ENCODE results near the gene MYCBP2. TPM values are rescaled to one million over a fixed set of nuclear protein-coding genes. Genes with fewer than 3 reads are reported as not detected.

The MYCBP2 gene
- total RNA-seq, 1 experiment from 2014 or later, result 22.0 TPM

DNA sequence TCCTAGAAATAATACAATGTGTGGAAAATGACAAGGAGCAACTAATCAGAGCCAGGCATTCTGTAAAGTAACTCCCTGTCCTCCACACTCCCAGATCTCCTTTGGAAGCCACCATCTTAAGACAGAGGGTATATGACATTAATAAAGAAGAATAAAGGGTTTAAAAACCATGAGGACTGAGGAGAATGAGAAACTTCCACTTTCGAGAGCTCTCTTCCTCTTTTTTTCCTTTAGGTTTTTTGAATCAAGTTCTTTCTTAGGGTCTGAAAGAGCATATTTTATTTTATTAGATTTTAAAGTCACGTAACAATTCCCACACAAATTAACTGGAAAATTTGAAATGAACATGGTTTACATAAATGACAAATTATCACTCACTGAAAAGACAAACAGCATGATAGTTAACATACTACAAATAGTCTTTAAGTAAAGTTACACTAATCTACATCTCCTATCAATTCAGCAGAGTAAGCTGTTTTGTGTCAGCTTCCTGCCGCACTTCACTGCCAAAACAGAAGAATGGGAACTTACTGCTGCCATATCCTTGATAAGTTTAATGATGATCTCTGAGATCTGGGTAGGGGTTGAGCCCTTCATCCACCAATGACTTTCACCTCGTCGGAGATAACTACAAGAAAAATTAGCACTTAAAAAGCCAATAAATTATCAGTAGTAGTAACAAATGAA is 261.3 kb downstream of the MYCBP2 start:
- Mint-ChIP-seq H3K27ac (ENCODE audit: unreplicated experiment) (no peak overlapping the region), H3K27me3 (ENCODE audit: unreplicated experiment) (no peaks in the 10 kb centered on the region), H3K9me3 (ENCODE audit: low read depth, unreplicated experiment) (no peaks in the 10 kb centered on the region), H3K4me3 (ENCODE audit: low read depth, unreplicated experiment) (no peak overlapping the region), H3K36me3 (ENCODE audit: insufficient read depth, unreplicated experiment) (no peaks in the 10 kb centered on the region), H3K4me1 (ENCODE audit: low read depth, unreplicated experiment) (no peaks in the 10 kb centered on the region)
- TF ChIP-seq, protein P1, sequence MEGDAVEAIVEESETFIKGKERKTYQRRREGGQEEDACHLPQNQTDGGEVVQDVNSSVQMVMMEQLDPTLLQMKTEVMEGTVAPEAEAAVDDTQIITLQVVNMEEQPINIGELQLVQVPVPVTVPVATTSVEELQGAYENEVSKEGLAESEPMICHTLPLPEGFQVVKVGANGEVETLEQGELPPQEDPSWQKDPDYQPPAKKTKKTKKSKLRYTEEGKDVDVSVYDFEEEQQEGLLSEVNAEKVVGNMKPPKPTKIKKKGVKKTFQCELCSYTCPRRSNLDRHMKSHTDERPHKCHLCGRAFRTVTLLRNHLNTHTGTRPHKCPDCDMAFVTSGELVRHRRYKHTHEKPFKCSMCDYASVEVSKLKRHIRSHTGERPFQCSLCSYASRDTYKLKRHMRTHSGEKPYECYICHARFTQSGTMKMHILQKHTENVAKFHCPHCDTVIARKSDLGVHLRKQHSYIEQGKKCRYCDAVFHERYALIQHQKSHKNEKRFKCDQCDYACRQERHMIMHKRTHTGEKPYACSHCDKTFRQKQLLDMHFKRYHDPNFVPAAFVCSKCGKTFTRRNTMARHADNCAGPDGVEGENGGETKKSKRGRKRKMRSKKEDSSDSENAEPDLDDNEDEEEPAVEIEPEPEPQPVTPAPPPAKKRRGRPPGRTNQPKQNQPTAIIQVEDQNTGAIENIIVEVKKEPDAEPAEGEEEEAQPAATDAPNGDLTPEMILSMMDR (IDR thresholded peaks at IDR 0.05; ENCODE audit: unreplicated experiment), result no peak
- intact Hi-C loops (cut with micrococcal nuclease; ENCODE audit: unreplicated experiment), result no loop called here
- no TSS peak for BruUV-seq (replicated peaks)
- no peak for DNase-seq
- CTCF ChIA-PET, result interaction anchor here (0.5 kb wide), 1 partner anchor 528 kb away, joined by 3 read pairs; no protein-coding TSS in a partner anchor

DNA sequence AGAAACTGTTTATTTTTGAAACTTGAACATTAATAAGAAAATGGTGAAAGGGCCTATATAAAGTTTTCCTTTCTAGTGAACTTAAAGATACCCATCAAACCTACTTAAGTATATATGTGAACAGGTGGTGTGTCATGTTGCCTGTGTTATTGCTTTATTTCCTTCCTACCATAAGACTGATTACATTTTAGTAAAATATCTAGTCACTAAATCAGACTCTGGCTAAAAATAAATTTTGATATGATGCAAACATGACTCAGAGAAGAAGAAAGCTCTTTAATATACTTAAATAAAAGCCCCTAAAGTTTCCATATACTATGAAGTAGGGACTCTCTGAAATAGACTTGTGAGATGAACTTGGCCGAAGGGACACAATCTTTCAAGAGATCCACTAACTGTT is 264.8 kb downstream of the MYCBP2 start:
- TF ChIP-seq, protein P1 (IDR thresholded peaks at IDR 0.05; ENCODE audit: unreplicated experiment), result no peak
- intact Hi-C loops (cut with micrococcal nuclease; ENCODE audit: unreplicated experiment), result no loop called here
- no peaks in the 10 kb centered on the region for H3K4me1 Mint-ChIP-seq (ENCODE audit: low read depth, unreplicated experiment)
- no peaks in the 10 kb centered on the region for H3K36me3 Mint-ChIP-seq (ENCODE audit: insufficient read depth, unreplicated experiment)
- BruUV-seq (replicated peaks), result no TSS peak
- no peak overlapping the region for H3K27ac Mint-ChIP-seq (ENCODE audit: unreplicated experiment)
- no peak for DNase-seq
- H3K27me3 Mint-ChIP-seq (ENCODE audit: unreplicated experiment), result no peaks in the 10 kb centered on the region
- no peak overlapping the region for H3K4me3 Mint-ChIP-seq (ENCODE audit: low read depth, unreplicated experiment)
- CTCF ChIA-PET, result no interaction called here
- no peaks in the 10 kb centered on the region for H3K9me3 Mint-ChIP-seq (ENCODE audit: low read depth, unreplicated experiment)

DNA sequence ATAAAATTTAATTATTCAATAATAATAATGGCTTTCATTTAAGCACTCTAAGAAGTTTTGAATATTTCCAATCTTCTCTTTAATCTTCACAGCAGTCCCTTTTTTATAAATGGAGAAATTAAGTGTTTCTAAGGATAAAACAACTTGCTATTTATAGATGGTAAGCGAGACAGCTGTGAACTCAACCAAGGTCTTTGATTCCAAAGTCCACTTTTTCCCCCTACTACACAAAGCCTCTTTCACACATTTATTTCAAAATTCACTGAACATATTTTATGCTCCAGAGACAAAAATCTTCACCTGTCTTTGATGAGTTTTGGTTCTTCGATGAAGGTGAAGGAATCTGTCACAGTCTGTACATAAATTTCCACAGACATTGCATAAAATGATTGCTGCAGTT is 265.5 kb downstream of the MYCBP2 start:
- no peak for DNase-seq
- Mint-ChIP-seq H3K4me1 (ENCODE audit: low read depth, unreplicated experiment) (peaks cover 4% of the 10 kb centered on the region), H3K36me3 (ENCODE audit: insufficient read depth, unreplicated experiment) (no peaks in the 10 kb centered on the region), H3K9me3 (ENCODE audit: low read depth, unreplicated experiment) (no peaks in the 10 kb centered on the region), H3K27me3 (ENCODE audit: unreplicated experiment) (no peaks in the 10 kb centered on the region), H3K27ac (ENCODE audit: unreplicated experiment) (no peak overlapping the region), H3K4me3 (ENCODE audit: low read depth, unreplicated experiment) (no peak overlapping the region)
- BruUV-seq (replicated peaks), result no TSS peak
- CTCF ChIA-PET, result no interaction called here
- intact Hi-C loops (cut with micrococcal nuclease; ENCODE audit: unreplicated experiment), result no loop called here
- TF ChIP-seq, protein P1 (IDR thresholded peaks at IDR 0.05; ENCODE audit: unreplicated experiment), result no peak

DNA sequence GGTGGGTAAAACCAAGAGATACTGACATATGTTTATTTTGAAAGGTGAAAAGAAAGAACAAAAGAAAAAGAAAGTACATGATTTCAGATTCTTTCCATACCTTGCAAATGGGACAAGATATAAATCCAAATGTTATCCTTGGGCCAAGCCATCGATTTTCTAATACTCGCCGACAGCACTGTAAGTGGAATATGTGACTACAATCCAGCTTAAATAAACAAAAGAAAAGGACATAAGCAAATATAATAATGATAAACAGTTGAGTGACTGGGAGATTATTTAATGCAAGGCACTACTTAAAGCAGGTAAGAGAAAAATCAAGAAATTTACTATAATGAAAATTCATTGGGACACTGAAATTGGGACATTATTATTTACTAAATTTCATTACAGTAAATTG is 270.0 kb downstream of the MYCBP2 start:
- TF ChIP-seq, protein P1 (IDR thresholded peaks at IDR 0.05; ENCODE audit: unreplicated experiment), result no peak
- Mint-ChIP-seq H3K27me3 (ENCODE audit: unreplicated experiment) (no peaks in the 10 kb centered on the region), H3K4me1 (ENCODE audit: low read depth, unreplicated experiment) (peaks cover 7% of the 10 kb centered on the region), H3K9me3 (ENCODE audit: low read depth, unreplicated experiment) (no peaks in the 10 kb centered on the region), H3K27ac (ENCODE audit: unreplicated experiment) (no peak overlapping the region), H3K36me3 (ENCODE audit: insufficient read depth, unreplicated experiment) (peaks cover 5% of the 10 kb centered on the region), H3K4me3 (ENCODE audit: low read depth, unreplicated experiment) (no peak overlapping the region)
- CTCF ChIA-PET, result no interaction called here
- intact Hi-C loops (cut with micrococcal nuclease; ENCODE audit: unreplicated experiment), result no loop called here
- DNase-seq, result no peak
- no TSS peak for BruUV-seq (replicated peaks)

All from Calu3 (cell line).